B cell (primary cell): Measurements from ENCODE around the gene ADAMTSL1. TPM values are rescaled to one million over a fixed set of nuclear protein-coding genes. Genes with fewer than 3 reads are reported as not detected.

Source experiments
- ATAC-seq: fragments of 200-7000 bp; cut with Tn5 transposase; one replicate; pipeline ENCODE4 v1.10.0; 2021; ENCODE audit warnings: low read depth, mild to moderate bottlenecking, moderate number of reproducible peaks, moderate library complexity
- CTCF ChIA-PET: fragments of 350-600 bp; sonication (Branson Sonifier 250); formaldehyde crosslinking; loops from one replicate; lab custom pipeline; 2021; ENCODE audit warnings: antibody characterized with exemption, inconsistent platforms; lab: Charles Lee
- POLR2A ChIA-PET: fragments of 350-600 bp; sonication (Branson Sonifier 250); formaldehyde crosslinking; loops from one replicate; lab custom pipeline; 2021; ENCODE audit warnings: antibody characterized with exemption; lab: Charles Lee
- DNase-seq: peaks from one replicate; pipeline ENCODE4 v3.0.0; 2013
- H2AFZ ChIP-seq: 2 replicates; pipeline ENCODE4 v1.6.1; 2012; ENCODE audit warnings: mild to moderate bottlenecking, low read depth, low read length; ENCODE audit not compliant: insufficient read depth, poor library complexity, severe bottlenecking
- H3K27ac ChIP-seq, 2 donors: 1 replicate in 1 of 2; 2 replicates in 1 of 2; pipeline ENCODE4 v1.5.1; 2012 to 2013; ENCODE audit warnings: low read length in 2 of 2, mild to moderate bottlenecking in 2 of 2, moderate library complexity in 1 of 2
- H3K27me3 ChIP-seq, 4 experiments: fragments of 200-600 bp in 1 of 4; sonication (generic) in 1 of 4; replicated peaks in 1 of 4; 1 replicate in 2 of 4; 2 replicates in 2 of 4; pipeline versions ENCODE4 v1.6.1 to v1.7.0; 2013 to 2016; ENCODE audit warnings: low read length in 3 of 4, mild to moderate bottlenecking in 2 of 4, mixed read lengths in 1 of 4, moderate library complexity in 1 of 4; ENCODE audit not compliant: insufficient read depth in 4 of 4, control insufficient read depth in 3 of 4; ENCODE audit errors: control extremely low read depth in 1 of 4
- H3K36me3 ChIP-seq, 2 experiments: replicated peaks in 1 of 2; 1 replicate in 1 of 2; 2 replicates in 1 of 2; pipeline versions ENCODE4 v1.6.1 to v1.7.1; 2013; ENCODE audit warnings: low read length in 1 of 2; ENCODE audit not compliant: insufficient read depth in 2 of 2, control insufficient read depth in 1 of 2; ENCODE audit errors: control extremely low read depth in 1 of 2, extremely low read depth in 1 of 2
- H3K4me1 ChIP-seq, 2 donors: fragments of 200-600 bp in 1 of 2; sonication (generic) in 1 of 2; 1 replicate in 1 of 2; 2 replicates in 1 of 2; pipeline versions ENCODE4 v1.5.1 to v1.6.1; 2013 to 2017; ENCODE audit warnings: low read length in 2 of 2; ENCODE audit not compliant: control insufficient read depth in 2 of 2, insufficient read depth in 2 of 2
- H3K4me2 ChIP-seq: replicated peaks from 2 replicates; pipeline ENCODE3; 2012; ENCODE audit warnings: mild to moderate bottlenecking, low read depth, low read length; ENCODE audit not compliant: poor library complexity, severe bottlenecking
- H3K4me3 ChIP-seq, 5 experiments: fragments of 200-600 bp in 1 of 5; sonication (generic) in 1 of 5; 1 replicate in 3 of 5; 2 replicates in 2 of 5; pipeline versions ENCODE4 v1.5.1 to v1.7.0; 2011 to 2016; ENCODE audit warnings: low read length in 4 of 5, mild to moderate bottlenecking in 4 of 5, low read depth in 2 of 5, control low read depth in 1 of 5, moderate library complexity in 1 of 5; ENCODE audit not compliant: insufficient read depth in 1 of 5; ENCODE audit errors: control extremely low read depth in 1 of 5, extremely low read depth in 1 of 5
- H3K79me2 ChIP-seq: fragments of 200-600 bp; sonication (generic); one replicate; pipeline ENCODE4 v1.6.0; 2016; ENCODE audit warnings: low read length; ENCODE audit not compliant: control insufficient read depth, insufficient read depth
- H3K9ac ChIP-seq: fragments of 200-600 bp; sonication (generic); 2 replicates; pipeline ENCODE4 v1.6.1; 2017; ENCODE audit warnings: mild to moderate bottlenecking, low read length, moderate library complexity
- H3K9me3 ChIP-seq, 3 donors: one replicate each; pipeline versions ENCODE4 v1.6.1 to v1.7.1; 2013; ENCODE audit warnings: low read length in 2 of 3; ENCODE audit not compliant: control insufficient read depth in 2 of 3, insufficient read depth in 1 of 3; ENCODE audit errors: control extremely low read depth in 1 of 3
- H4K20me1 ChIP-seq: 2 replicates; pipeline ENCODE4 v1.6.0; 2012; ENCODE audit warnings: mild to moderate bottlenecking, low read length; ENCODE audit not compliant: insufficient read depth, control insufficient read depth, poor library complexity, severe bottlenecking
- H3K27ac Mint-ChIP-seq: one replicate; pipeline ENCODE4 v1.8.0; 2021; ENCODE audit warnings: mixed read lengths
- H3K27me3 Mint-ChIP-seq: one replicate; pipeline ENCODE4 v1.8.0; 2021; ENCODE audit warnings: mixed read lengths
- H3K4me1 Mint-ChIP-seq: one replicate; pipeline ENCODE4 v1.8.0; 2021; ENCODE audit warnings: mixed read lengths
- H3K4me3 Mint-ChIP-seq: one replicate; pipeline ENCODE4 v1.8.0; 2021; ENCODE audit warnings: mixed read lengths
- H3K9me3 Mint-ChIP-seq: one replicate; pipeline ENCODE4 v1.8.0; 2022; ENCODE audit warnings: mixed read lengths; ENCODE audit not compliant: insufficient read depth
- EZH2 ChIP-seq: IDR thresholded peaks from 2 replicates; pipeline ENCODE4 v1.6.1; 2012; ENCODE audit warnings: borderline replicate concordance, low read depth, mild to moderate bottlenecking, moderate library complexity, low read length; ENCODE audit not compliant: insufficient read depth, poor library complexity, severe bottlenecking
- WGBS: methylation state at CpG from one replicate; pipeline ENCODE4 v1.1.5; 2013; ENCODE audit warnings: missing lambda C conversion rate; ENCODE audit not compliant: insufficient coverage; 5-methylcytosine and 5-hydroxymethylcytosine counted together
- intact Hi-C: fragments of 100-400 bp; cut with micrococcal nuclease; formaldehyde crosslinking; loops from one replicate; pipeline ENCODE4 v1.10.0; 2022
- polyA plus RNA-seq: library from polyadenylated mRNA; depleted of rRNA; stranded (reverse); fragments of >200 nt; gene quantifications from 2 replicates; pipeline ENCODE4 v1.2.3, GENCODE V29; 2012
- total RNA-seq, 2 donors: library from RNA; stranded (reverse); fragments of 120-200 nt in 1 of 2; gene quantifications; 1 replicate in 1 of 2; 2 replicates in 1 of 2; pipeline versions ENCODE4 v1.2.3 to v1.2.4, GENCODE V29; 2013 to 2022
- TF ChIP-seq, protein P1 (sequence below): fragments of 200-600 bp; IDR thresholded peaks from one replicate; pipeline ENCODE4 v1.8.0; 2022; ENCODE audit warnings: antibody characterized with exemption, mild to moderate bottlenecking

The ADAMTSL1 gene
- total and polyA plus RNA-seq, 2 donors (not counting 1 experiment from before 2014, with no cell fraction given), result not detected

DNA sequence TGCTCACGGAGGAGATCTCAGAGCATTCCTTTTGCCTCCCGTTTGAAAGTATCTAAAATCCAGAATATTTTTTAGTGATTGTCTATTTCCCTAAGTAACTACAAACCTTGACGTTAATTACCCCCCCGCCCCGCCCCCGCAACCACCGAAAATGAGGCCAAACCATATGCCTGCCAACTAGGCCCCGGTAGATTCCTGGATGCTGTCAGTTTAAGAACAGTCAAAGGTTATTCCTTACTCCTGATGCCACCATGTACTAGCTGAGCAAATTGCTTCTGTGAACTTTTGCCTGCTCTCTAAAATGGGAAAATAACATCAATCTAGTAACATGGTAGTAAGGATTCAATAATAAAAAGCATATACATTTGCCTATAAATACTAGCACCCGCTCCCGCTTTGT lies 314.3 kb downstream of the ADAMTSL1 start:
- no peak overlapping the region for H3K27ac Mint-ChIP-seq
- intact Hi-C loops, result no loop called here
- H3K4me3 Mint-ChIP-seq, result no peak overlapping the region
- no peak overlapping the region for H3K9ac ChIP-seq
- no peaks in the 10 kb centered on the region for H4K20me1 ChIP-seq
- TF ChIP-seq, protein P1, sequence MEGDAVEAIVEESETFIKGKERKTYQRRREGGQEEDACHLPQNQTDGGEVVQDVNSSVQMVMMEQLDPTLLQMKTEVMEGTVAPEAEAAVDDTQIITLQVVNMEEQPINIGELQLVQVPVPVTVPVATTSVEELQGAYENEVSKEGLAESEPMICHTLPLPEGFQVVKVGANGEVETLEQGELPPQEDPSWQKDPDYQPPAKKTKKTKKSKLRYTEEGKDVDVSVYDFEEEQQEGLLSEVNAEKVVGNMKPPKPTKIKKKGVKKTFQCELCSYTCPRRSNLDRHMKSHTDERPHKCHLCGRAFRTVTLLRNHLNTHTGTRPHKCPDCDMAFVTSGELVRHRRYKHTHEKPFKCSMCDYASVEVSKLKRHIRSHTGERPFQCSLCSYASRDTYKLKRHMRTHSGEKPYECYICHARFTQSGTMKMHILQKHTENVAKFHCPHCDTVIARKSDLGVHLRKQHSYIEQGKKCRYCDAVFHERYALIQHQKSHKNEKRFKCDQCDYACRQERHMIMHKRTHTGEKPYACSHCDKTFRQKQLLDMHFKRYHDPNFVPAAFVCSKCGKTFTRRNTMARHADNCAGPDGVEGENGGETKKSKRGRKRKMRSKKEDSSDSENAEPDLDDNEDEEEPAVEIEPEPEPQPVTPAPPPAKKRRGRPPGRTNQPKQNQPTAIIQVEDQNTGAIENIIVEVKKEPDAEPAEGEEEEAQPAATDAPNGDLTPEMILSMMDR, result no peak
- TF ChIP-seq EZH2, result no peak
- no peak overlapping the region for H3K4me2 ChIP-seq
- no peaks in the 10 kb centered on the region for H3K9me3 Mint-ChIP-seq
- CTCF ChIA-PET, result no interaction called here
- H3K27ac ChIP-seq, result no peak overlapping the region
- H3K36me3 ChIP-seq, result no peaks in the 10 kb centered on the region
- POLR2A ChIA-PET, result no interaction called here
- H3K79me2 ChIP-seq, result no peaks in the 10 kb centered on the region
- H3K4me1 ChIP-seq, result no peaks in the 10 kb centered on the region
- H3K27me3 Mint-ChIP-seq, result no peaks in the 10 kb centered on the region
- WGBS, result 100% methylated on average over 1 of the region's 10 CpGs
- DNase-seq (no peak), ATAC-seq (no peak)
- H3K4me3 ChIP-seq, result no peak overlapping the region
- no peaks in the 10 kb centered on the region for H3K4me1 Mint-ChIP-seq
- H3K9me3 ChIP-seq, result no peaks in the 10 kb centered on the region
- H3K27me3 ChIP-seq, result no peaks in the 10 kb centered on the region
- H2AFZ ChIP-seq, result no peak overlapping the region

- no peak for DNase-seq
- H3K27me3 Mint-ChIP-seq, result no peaks in the 10 kb centered on the region
- no peak overlapping the region for H3K27ac Mint-ChIP-seq
- H3K4me1 ChIP-seq, result no peaks in the 10 kb centered on the region
- no peak overlapping the region for H3K4me3 ChIP-seq
- ATAC-seq, result no peak
- WGBS, result 80% methylated on average over 2 of the region's 5 CpGs
- ChIA-PET POLR2A (no interaction called here), CTCF (no interaction called here)
- no peak overlapping the region for H3K4me3 Mint-ChIP-seq
- H3K9me3 Mint-ChIP-seq, result no peaks in the 10 kb centered on the region
- H2AFZ ChIP-seq, result no peak overlapping the region
- no peaks in the 10 kb centered on the region for H3K27me3 ChIP-seq
- intact Hi-C loops, result no loop called here
- H3K9ac ChIP-seq, result no peak overlapping the region
- H3K4me2 ChIP-seq, result no peak overlapping the region
- H3K36me3 ChIP-seq, result no peaks in the 10 kb centered on the region
- no peak for TF ChIP-seq EZH2
- TF ChIP-seq, protein P1, result no peak
- H3K9me3 ChIP-seq, result no peaks in the 10 kb centered on the region
- H3K4me1 Mint-ChIP-seq, result no peaks in the 10 kb centered on the region
- no peaks in the 10 kb centered on the region for H4K20me1 ChIP-seq
- H3K79me2 ChIP-seq, result no peaks in the 10 kb centered on the region
- no peak overlapping the region for H3K27ac ChIP-seq
Measured at GRCh38 chr9:18791074-18791473, 317.1 kb downstream of the ADAMTSL1 start.
